ENCODE measurements around the gene DDTL. TPM values are rescaled to one million over a fixed set of nuclear protein-coding genes. Genes with fewer than 3 reads are reported as not detected.

Gene DDTL
- total RNA-seq, 1 donor from 2014 or later: 1.5 TPM

- no peak for TF ChIP-seq CTCF (IDR thresholded peaks at IDR 0.05; ENCODE audit: borderline replicate concordance)
- Histone ChIP-seq H3K9me3 (replicated peaks) (no peaks in the 10 kb centered on the region), H3K4me3 (no peak overlapping the region), H3K27me3 (ENCODE audit: low read depth) (no peaks in the 10 kb centered on the region), H3K36me3 (no peaks in the 10 kb centered on the region), H3K4me1 (peaks cover 39% of the 10 kb centered on the region), H3K27ac (replicated peaks) (no peak overlapping the region)
- DNase-seq: no peak
- intact Hi-C loops (cut with micrococcal nuclease): no loop called here
Observed at GRCh38 chr22:24008381-24009226, 41.9 kb downstream of the DDTL start.

- TF ChIP-seq CTCF (IDR thresholded peaks at IDR 0.05; ENCODE audit: borderline replicate concordance): no peak
- no peaks in the 10 kb centered on the region for H3K36me3 ChIP-seq
- DNase-seq: no peak
- intact Hi-C loops (cut with micrococcal nuclease): no loop called here
- peaks cover 36% of the 10 kb centered on the region for H3K4me1 ChIP-seq
- no peaks in the 10 kb centered on the region for H3K27me3 ChIP-seq (ENCODE audit: low read depth)
- H3K9me3 ChIP-seq (replicated peaks): no peaks in the 10 kb centered on the region
- no peak overlapping the region for H3K4me3 ChIP-seq
- no peak overlapping the region for H3K27ac ChIP-seq (replicated peaks)
Observed at GRCh38 chr22:24009227-24010017, 42.7 kb downstream of the DDTL start.

- no peaks in the 10 kb centered on the region for H3K36me3 ChIP-seq
- DNase-seq: no peak
- intact Hi-C loops (cut with micrococcal nuclease): no loop called here
- H3K4me3 ChIP-seq: no peak overlapping the region
- H3K4me1 ChIP-seq: peaks cover 30% of the 10 kb centered on the region
- no peaks in the 10 kb centered on the region for H3K9me3 ChIP-seq (replicated peaks)
- no peak overlapping the region for H3K27ac ChIP-seq (replicated peaks)
- no peak for TF ChIP-seq CTCF (IDR thresholded peaks at IDR 0.05; ENCODE audit: borderline replicate concordance)
- H3K27me3 ChIP-seq (ENCODE audit: low read depth): no peaks in the 10 kb centered on the region
Observed at GRCh38 chr22:24010018-24010391, 43.3 kb downstream of the DDTL start.

GRCh38 chr22:24011735-24012068, 45.0 kb downstream of the DDTL start:
- peaks cover 7% of the 10 kb centered on the region for H3K9me3 ChIP-seq (replicated peaks)
- no peaks in the 10 kb centered on the region for H3K27me3 ChIP-seq (ENCODE audit: low read depth)
- DNase-seq: no peak
- intact Hi-C loops (cut with micrococcal nuclease): no loop called here
- H3K27ac ChIP-seq (replicated peaks): peak overlapping the region; percentile 87
- TF ChIP-seq CTCF (IDR thresholded peaks at IDR 0.05; ENCODE audit: borderline replicate concordance): no peak
- H3K36me3 ChIP-seq: no peaks in the 10 kb centered on the region
- peak overlapping the region; percentile 89 for H3K4me3 ChIP-seq
- peaks cover 18% of the 10 kb centered on the region for H3K4me1 ChIP-seq

- peaks cover 18% of the 10 kb centered on the region for H3K4me1 ChIP-seq
- H3K9me3 ChIP-seq (replicated peaks): peaks cover 7% of the 10 kb centered on the region
- TF ChIP-seq CTCF (IDR thresholded peaks at IDR 0.05; ENCODE audit: borderline replicate concordance): no peak
- intact Hi-C loops (cut with micrococcal nuclease): no loop called here
- no peak for DNase-seq
- no peaks in the 10 kb centered on the region for H3K27me3 ChIP-seq (ENCODE audit: low read depth)
- H3K4me3 ChIP-seq: no peak overlapping the region
- peaks cover 6% of the 10 kb centered on the region for H3K36me3 ChIP-seq
- H3K27ac ChIP-seq (replicated peaks): no peak overlapping the region
Observed at GRCh38 chr22:24016156-24016555, 49.5 kb downstream of the DDTL start.

Measured in left ventricle myocardium inferior (tissue), 1 donor.